A673 (cell line): ENCODE data around the gene NOL12. TPM values are rescaled to one million over a fixed set of nuclear protein-coding genes. Genes with fewer than 3 reads are reported as not detected.

ENCODE experiments used
- BruUV-seq: library from RNA; stranded (reverse); fragments of 400-500 nt; replicated peaks from 2 replicates; lab custom pipeline; 2021; lab: Mats Ljungman, UMichigan
- CTCF ChIA-PET: fragments of 300-600 bp; sonication (Branson Sonifier 250); formaldehyde crosslinking; loops from one replicate; lab custom pipeline; 2022; ENCODE audit warnings: antibody characterized with exemption; lab: Charles Lee
- POLR2A ChIA-PET: fragments of 300-600 bp; sonication (Branson Sonifier 250); formaldehyde crosslinking; loops from one replicate; lab custom pipeline; 2022; ENCODE audit warnings: antibody characterized with exemption; ENCODE audit not compliant: low non-redundant PET; lab: Charles Lee
- DNase-seq: peaks from one replicate; pipeline ENCODE4 v3.0.0-alpha.2; 2015; ENCODE audit warnings: low spot score
- H3K27ac ChIP-seq: fragments of 200-600 bp; sonication (generic); 2 replicates; pipeline ENCODE4 v1.5.1; 2016; ENCODE audit warnings: mixed run types, low read depth, mild to moderate bottlenecking, mixed read lengths, antibody characterized with exemption, low read length; ENCODE audit not compliant: poor library complexity, severe bottlenecking
- H3K27me3 ChIP-seq: fragments of 200-600 bp; sonication (generic); replicated peaks from 2 replicates; pipeline ENCODE4 v1.6.1; 2017; ENCODE audit warnings: mixed run types, low read depth, mild to moderate bottlenecking, mixed read lengths, antibody characterized with exemption, low read length; ENCODE audit not compliant: insufficient read depth, poor library complexity
- H3K36me3 ChIP-seq: fragments of 200-600 bp; sonication (generic); 2 replicates; pipeline ENCODE4 v1.6.1; 2016; ENCODE audit warnings: mixed run types, mild to moderate bottlenecking, mixed read lengths, antibody characterized with exemption, low read length; ENCODE audit not compliant: insufficient read depth, poor library complexity, severe bottlenecking
- H3K4me1 ChIP-seq: fragments of 200-600 bp; sonication (generic); 2 replicates; pipeline ENCODE4 v1.6.1; 2017; ENCODE audit warnings: mixed run types, mild to moderate bottlenecking, mixed read lengths, antibody characterized with exemption, low read length; ENCODE audit not compliant: insufficient read depth, poor library complexity, severe bottlenecking
- H3K4me3 ChIP-seq: fragments of 200-600 bp; sonication (generic); 2 replicates; pipeline ENCODE4 v1.5.1; 2016; ENCODE audit warnings: low read depth, mixed run types, mild to moderate bottlenecking, mixed read lengths, low read length; ENCODE audit not compliant: poor library complexity, severe bottlenecking
- H3K9me3 ChIP-seq: fragments of 200-600 bp; sonication (generic); 2 replicates; pipeline ENCODE4 v1.6.1; 2016; ENCODE audit warnings: mixed run types, low read depth, mild to moderate bottlenecking, mixed read lengths, antibody characterized with exemption, low read length; ENCODE audit not compliant: poor library complexity, severe bottlenecking
- CTCF ChIP-seq: fragments of 300-800, 200-600 bp; sonication (generic); conservative IDR thresholded peaks from 2 replicates; pipeline ENCODE4 v1.5.1; 2017; ENCODE audit warnings: low read depth, mild to moderate bottlenecking, antibody characterized with exemption, low read length, moderate library complexity, mixed read lengths
- EZH2 ChIP-seq: fragments of 200-600 bp; sonication (generic); IDR thresholded peaks from 2 replicates; pipeline ENCODE4 v1.6.1; 2017; ENCODE audit warnings: borderline replicate concordance, low read depth, mild to moderate bottlenecking, mixed read lengths, antibody characterized with exemption, low read length; ENCODE audit not compliant: poor library complexity, severe bottlenecking
- intact Hi-C: fragments of 100-400 bp; cut with micrococcal nuclease; formaldehyde crosslinking; loops from one replicate; pipeline ENCODE4 v1.10.0; 2022; ENCODE audit not compliant: unreplicated experiment
- total RNA-seq: library from RNA; stranded (reverse); gene quantifications from 2 replicates; pipeline ENCODE4 v1.2.3, GENCODE V29; 2021

The NOL12 gene
- total RNA-seq, 1 experiment from 2014 or later, result 51.9 TPM

GRCh38 chr22:37734402-37734700 lies 48.2 kb downstream of the NOL12 start:
- ChIA-PET POLR2A (no interaction called here), CTCF (no interaction called here)
- no TSS peak for BruUV-seq
- no peak overlapping the region for H3K27ac ChIP-seq
- no peak overlapping the region for H3K4me3 ChIP-seq
- no peak for DNase-seq
- no peaks in the 10 kb centered on the region for H3K36me3 ChIP-seq
- intact Hi-C loops, result no loop called here
- no peaks in the 10 kb centered on the region for H3K4me1 ChIP-seq
- H3K9me3 ChIP-seq, result no peaks in the 10 kb centered on the region
- no peaks in the 10 kb centered on the region for H3K27me3 ChIP-seq
- TF ChIP-seq CTCF, result no peak

- no peak for DNase-seq
- CTCF ChIA-PET, result interaction anchor here (0.6 kb wide), 1 partner anchor 52 kb away, joined by 4 read pairs; no protein-coding TSS in a partner anchor
- no peaks in the 10 kb centered on the region for H3K9me3 ChIP-seq
- H3K27ac ChIP-seq, result no peak overlapping the region
- TF ChIP-seq CTCF (no peak), EZH2 (no peak)
- POLR2A ChIA-PET, result no interaction called here
- BruUV-seq, result no TSS peak
- H3K4me1 ChIP-seq, result no peaks in the 10 kb centered on the region
- H3K27me3 ChIP-seq, result no peaks in the 10 kb centered on the region
- no peaks in the 10 kb centered on the region for H3K36me3 ChIP-seq
- H3K4me3 ChIP-seq, result no peak overlapping the region
- intact Hi-C loops, result no loop called here
These were observed 48.9 kb downstream of the NOL12 start for GRCh38 chr22:37734964-37735451.

GRCh38 chr22:37739035-37739434 lies 52.9 kb downstream of the NOL12 start:
- CTCF ChIA-PET, result no interaction called here

More at GRCh38 chr22:37739035-37739434, 52.9 kb downstream of the NOL12 start:
- Histone ChIP-seq H3K36me3 (no peaks in the 10 kb centered on the region), H3K27me3 (no peaks in the 10 kb centered on the region), H3K4me3 (no peak overlapping the region), H3K27ac (no peak overlapping the region), H3K9me3 (no peaks in the 10 kb centered on the region), H3K4me1 (peaks cover 20% of the 10 kb centered on the region)
- POLR2A ChIA-PET, result no interaction called here
- BruUV-seq, result no TSS peak
- no peak for DNase-seq
- intact Hi-C loops, result no loop called here
- no peak for TF ChIP-seq EZH2
- no peak for TF ChIP-seq CTCF
